GM18909 (cell line): Measurements from ENCODE around the gene LSAMP.

Source experiments
- ATAC-seq: cut with Tn5 transposase; IDR thresholded peaks from one replicate; pipeline ENCODE4 v1.9.1; 2021; ENCODE audit warnings: mild to moderate bottlenecking; ENCODE audit not compliant: unreplicated experiment, poor library complexity

The LSAMP gene

DNA sequence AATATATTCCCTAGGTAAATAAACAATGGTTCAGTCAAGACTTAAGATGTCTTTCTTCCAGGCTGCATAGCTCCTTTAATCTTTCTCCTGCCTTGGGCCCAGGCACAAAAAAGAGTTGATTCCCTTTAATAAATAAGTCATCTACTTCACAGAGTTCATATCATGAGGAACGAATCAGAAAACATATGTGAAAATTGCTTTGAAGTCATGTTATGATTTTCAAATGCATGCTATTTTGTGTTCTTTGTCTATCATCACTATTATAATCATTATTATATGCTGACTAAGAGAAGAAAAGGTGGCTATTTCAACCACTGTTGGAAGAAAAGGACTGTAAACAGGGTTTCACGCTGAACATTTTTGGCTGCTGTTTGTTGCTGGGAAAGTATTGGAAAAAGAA, 70.4 kb downstream of the LSAMP start:
- ATAC-seq: no peak

DNA sequence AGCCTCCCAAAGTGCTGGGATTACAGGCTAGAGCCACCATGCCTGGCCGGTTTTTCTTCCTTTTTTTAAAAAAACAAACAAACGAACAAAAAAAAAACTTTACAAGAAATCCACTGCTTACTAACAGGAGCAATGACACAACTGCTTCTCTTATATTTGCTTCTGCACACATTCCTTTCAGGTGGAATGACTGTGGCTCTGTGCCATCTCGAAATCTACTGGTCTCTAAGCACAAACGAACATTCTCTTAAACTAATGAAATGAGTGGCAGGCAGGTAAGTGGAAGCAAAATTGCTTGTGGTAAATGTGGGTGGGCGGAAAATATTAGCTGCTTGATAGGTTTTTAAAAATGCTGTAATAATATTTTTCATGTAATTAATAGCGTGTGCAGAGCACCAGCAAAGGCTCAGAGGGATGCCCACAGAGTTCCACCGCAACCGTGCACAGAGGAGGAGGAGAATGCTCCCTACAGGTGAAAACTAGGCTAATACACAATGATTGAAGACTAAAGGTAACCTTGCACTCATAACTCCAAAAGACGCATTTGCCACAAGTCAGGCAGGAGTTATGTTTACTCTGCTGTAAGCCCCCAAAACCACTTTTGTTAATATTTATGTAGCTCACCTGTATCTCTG, 77.4 kb downstream of the LSAMP start:
- ATAC-seq: no peak

DNA sequence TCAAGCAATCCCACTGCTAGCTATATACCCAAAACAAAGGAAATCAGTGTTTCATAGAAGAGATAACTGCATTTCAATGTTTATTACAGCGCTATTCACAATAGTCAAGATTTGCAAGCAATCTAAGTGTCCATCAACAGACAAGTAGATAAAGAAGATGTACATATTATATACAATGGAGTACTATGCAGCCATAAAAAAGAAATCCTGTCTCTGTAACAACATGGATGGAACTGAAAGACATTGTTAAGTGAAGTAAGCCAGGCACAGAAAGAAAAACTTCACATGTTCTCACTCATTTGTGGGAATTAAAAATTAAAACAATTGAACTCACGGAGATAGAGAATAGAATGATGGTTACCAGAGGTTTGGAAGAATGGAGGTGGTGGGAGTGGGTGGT, 89.2 kb downstream of the LSAMP start:
- ATAC-seq: no peak

DNA sequence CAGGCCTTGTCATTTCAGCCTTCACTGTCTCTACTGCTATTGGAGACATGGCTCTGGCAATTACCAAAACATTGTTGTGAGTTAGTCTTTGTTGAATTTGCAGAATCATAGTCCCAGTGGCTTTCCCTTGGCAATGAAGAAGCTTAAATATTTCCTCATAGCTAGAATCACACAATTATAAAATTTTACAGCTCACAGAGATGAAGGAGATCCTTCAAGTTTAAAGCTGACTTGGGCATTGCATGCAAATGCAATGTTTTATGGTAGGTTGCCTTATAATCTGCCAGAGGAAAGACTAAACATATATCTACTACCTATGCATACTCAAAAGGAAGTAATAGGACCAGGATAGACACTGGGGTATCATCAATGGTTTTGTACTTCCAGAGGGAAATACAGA, 90.9 kb downstream of the LSAMP start:
- no peak for ATAC-seq

DNA sequence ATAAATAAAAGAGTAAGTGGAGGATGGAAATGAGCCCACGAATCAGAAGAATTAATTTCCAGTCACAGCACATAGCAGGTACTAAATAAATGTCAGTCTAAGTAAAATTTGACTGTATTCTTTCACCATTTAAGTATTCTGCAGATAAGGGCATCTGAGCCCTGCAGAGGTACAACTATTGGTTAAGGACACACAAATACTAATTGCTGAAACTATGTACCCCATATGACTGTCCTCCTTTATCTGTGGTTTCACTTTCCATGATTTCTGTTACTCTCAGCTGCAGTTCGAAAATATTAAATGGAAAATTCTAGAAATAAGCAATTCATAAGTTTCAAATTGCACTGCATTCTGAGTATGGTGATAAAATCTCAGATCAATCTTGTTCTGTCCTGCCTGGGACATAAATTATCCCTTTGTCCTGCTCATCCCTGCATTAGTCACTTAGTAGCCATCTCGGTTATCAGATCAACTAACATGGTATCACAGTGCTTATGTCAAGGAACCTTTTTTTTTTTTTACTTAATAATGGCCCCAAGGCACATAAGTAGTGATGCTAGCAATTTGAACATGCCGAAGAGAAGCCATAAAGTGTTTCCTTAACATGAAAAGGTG, 95.1 kb downstream of the LSAMP start:
- ATAC-seq: no peak

DNA sequence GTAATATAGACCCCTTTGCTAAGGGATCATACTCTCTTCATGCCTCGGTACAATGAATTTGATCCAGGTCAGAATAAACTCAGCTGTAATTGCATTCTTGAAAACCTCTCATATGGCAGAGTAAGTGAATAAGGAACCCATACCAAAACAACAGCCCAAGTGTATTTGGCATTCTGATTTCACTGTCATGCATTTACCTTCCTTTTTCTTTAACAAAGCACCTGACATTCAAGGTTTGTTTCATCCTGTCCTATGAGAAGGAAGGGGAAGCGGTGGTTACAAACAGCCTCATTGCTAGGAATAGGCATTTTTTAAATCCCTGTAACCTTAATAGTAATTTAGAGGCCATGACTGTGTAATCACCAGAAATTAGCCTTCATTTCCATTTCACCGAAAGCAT, 97.1 kb downstream of the LSAMP start:
- ATAC-seq: no peak

DNA sequence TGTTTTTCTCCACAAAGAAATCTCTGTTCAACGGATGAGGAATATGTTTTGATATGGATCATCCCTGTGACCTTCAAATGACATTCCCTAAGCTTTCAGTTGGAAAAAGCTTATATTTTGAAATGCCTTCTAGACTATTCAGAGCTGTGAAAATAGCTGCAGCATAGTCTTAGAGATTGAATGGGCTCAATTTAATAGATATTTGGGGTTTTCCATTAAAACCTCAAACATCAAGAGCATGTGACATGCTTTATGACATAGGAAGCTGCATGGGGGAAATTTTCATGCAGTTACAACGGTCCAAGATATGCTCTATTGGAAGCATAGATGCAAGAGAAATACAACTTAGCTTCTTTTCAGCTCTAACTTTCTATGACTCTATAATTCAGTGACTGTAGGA, 102.8 kb downstream of the LSAMP start:
- no peak for ATAC-seq

DNA sequence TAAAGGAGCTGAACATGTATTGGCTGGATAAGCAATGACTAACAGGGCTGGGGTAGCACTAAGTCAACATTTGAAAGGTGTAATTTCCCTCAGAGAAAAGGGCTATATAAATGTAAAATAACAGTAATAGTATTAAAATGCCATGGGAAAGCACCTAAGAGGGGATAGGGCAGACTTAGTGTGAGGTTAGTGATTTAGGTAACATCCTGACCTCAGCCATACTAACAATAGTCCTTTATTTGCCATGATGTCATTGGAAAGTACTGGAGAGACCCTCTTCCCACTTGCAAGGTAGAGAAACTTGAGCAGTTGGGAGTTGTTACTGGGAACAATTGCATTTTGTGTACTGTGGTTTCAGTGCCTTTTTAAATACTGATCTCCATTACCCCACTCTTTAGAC, 103.4 kb downstream of the LSAMP start:
- ATAC-seq: no peak

DNA sequence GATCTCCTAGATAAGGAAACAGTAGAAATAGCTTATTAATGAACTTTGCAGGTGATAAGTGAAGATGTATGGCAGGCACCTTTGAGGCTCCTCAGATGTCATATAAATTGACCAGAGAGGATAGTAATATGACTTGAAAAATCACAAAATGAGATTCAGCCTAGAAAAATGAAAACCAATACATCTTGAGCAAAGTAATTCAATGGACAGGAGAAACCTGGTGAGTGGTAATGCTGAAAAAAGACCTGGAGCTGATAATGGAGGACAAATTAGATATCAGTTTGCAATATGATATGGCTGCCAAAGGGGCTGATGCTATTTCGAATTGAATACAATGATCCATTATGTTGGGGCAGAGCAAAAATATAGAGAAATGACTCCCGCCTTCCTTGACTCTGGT, 103.9 kb downstream of the LSAMP start:
- no peak for ATAC-seq

DNA sequence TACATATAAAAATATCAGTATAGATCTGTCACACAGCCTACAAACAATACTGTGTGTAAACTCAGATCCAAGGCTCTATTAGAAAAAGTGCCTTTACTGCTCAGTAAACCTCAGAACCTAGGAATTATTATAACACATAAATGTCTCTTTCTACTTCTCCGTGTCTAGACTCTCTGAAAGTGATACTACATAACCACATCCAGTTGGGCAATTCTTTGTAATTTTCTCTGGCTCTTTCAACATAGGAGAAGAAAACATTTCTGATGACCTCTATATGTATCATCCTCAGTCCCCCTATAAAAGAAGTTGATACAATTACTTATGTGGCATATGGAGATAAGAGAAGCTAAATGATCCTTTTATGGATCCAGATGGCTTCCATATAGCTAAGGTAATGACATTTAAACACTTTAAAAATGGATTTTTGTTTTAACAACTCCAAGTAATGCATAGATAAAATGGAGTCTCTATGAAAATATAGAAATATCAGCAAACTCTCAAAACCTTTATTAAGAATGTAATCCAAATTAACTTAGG, 104.5 kb downstream of the LSAMP start:
- ATAC-seq: no peak

DNA sequence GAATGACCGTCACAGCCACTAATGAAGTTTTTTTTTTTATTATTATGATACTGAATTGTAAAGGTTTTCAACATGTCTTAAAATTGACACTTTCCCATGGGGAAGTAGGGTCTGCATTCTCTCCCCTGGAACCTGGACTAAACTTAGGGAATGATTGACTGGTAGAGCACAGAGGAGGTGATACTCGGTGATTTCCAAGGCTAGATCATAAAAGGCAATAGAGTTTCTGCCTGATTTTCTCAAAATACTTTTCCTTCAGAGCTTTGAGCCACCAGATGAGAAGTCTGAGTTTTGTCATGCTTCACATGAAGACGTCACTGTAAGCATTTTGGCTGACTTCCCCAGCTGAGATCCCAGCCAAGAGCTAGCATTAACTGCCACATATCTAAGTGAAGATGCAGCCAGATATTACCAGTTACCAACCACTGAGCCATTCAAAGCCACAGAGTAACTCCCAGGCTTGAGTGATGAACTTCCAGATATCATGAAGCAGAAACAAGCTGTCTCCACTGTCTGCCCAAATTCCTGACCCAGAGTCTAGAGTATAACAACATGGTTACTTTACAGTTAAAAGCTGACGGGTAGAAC, 105.8 kb downstream of the LSAMP start:
- ATAC-seq: no peak

DNA sequence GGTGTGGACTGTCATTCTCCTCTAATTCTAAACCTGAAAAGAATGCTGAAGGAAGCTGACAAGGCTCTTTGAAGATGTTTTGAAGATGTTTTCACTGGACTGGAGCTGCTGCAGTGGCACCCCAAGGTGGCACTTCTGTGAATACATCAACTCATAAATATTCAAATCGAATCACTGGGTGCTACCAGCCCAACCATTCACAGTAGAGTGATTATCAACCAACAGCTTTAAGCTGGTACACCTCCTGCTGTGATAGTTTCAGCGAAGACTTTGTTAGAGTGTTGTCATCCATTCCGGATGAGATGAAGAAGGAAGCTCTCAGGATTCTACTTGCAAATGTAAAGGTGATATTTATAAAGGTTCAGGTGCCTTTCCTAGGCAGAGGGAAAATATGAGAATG, 106.6 kb downstream of the LSAMP start:
- no peak for ATAC-seq

DNA sequence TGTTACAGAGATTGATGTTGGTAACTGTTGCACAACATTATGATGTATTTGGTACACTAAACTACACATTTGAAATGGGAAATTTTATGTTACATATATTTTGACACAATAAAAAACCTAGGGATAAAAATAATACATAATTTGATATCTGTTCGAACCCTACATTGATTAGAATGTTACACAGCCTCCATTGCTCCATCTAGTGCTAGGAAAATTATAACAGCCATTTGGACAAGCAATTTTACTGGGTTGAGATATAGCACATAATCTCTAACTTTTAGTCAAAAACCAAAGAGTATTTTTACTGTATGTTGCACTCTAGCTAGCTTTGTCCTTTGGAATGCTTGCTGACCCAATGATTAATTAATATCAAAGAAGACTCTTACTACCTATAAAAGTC, 108.1 kb downstream of the LSAMP start:
- ATAC-seq: no peak

DNA sequence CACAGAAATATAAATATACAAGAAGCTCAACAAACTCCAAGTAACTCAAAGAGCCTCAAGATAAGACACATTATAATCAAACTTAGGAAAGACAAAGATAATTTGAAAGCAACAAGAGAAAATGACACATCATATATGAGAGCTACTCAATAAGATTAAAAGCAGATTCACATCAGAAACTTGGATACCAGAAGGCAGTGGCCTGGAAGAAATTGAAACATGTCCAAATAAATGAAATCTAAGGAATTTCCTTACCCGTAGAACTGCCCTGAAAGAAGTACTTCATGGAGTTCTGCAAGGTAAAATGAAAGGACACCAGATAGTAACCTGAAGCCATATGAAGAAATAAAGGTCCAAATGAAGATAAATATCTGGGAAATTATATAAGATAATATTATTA, 113.9 kb downstream of the LSAMP start:
- ATAC-seq: no peak

DNA sequence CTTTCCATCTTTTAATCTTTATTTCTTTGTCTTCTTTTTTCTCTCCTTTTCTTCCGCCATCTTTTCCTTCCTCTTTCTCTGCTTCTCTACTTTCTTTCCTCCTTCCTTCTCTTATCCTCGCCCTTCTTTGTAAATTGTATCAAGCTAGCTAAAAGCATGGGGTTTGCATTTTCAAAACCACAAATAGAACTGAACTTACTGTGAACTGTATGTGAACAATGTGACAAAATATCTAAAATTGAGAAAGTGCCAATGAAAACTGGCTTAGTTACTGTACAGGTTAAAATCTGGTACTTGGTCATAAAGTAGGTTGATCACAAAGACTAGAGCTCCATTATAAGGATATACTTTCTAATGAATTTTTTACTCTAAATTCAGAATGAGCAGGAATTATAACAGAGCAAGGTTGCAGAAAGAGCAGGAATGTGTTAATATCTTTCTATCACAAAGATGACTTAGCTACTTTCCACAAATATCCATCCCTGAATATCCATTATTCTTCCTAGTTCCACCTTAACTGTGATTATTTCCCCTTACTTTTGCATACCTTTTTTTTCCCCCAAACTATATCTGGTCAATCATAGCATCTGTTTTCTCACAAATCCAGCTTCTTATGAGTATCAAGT, 122.4 kb downstream of the LSAMP start:
- no peak for ATAC-seq

DNA sequence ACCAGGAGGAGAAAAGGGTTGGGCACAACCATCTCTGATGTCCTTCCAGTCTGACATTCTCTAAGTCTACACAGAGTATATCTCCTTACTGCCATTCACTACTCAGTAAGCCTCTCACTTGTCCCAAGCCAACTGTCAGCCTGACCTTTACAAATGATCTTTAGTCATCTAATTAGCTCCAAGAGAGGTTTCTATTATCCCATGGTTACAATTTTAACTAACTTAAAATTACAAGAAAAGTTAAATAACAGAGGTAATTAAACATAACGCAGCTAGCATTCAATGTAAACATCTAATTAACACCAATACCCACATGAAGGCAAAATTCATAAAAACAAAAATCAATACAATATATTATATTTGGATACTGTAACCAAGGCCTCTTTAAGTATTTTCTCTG, 126.9 kb downstream of the LSAMP start:
- no peak for ATAC-seq

DNA sequence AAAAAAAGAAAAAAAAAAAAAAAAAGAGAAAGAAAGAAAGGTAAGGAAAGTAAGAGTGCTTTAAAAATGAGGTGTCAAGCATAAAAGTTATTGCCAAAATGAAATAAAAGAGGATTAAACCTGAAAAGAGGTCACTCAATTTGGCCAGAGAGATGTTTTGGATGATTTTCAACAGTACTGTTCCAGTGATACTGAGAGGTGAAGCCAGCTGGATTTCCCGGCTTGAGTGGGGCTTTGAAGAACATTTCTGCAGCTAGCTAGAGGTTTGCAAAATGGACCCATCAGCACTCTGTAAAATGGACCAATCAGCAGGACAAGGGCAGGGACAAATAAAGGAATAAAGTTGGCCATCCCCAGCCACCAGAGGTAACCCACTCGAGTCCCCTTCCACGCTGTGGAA, 128.5 kb downstream of the LSAMP start:
- ATAC-seq: no peak

DNA sequence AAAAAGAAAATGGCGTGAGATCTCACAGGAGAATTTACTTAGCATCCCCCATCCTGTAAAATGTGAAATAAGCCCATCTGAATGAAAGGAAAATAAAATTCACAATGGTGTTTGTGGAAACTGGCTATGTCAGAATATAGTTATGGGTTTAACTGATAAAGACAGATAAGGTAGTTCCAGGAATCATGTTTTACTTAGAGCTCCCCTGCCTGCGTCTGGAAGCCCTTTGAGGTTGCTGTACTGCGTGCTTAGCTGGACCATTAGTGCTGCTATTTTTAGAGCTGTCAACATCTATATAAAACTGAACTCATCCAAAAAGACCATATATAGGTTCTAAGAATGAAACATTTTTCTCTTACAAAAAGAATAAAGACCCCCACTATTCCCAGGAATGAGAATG, 130.8 kb downstream of the LSAMP start:
- ATAC-seq: no peak

DNA sequence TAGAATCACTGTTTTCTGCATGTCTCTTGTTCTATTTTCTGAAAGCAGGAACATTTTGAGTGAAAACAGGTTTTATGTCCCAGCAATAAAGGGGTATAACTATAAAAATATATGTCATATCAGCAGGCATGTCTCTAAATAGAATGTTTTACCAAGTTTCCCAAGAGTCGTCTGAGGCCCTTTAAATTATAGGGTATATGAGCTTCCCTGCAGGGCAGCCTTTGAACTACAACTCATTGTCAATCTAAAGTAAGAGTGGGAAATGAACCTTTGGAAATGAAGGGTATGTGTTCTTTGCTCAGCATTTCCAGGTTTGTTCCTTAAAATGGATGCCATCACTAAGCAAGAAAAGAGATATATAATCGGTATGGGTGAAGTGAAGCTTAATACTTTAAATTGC, 138.6 kb downstream of the LSAMP start:
- ATAC-seq: no peak

DNA sequence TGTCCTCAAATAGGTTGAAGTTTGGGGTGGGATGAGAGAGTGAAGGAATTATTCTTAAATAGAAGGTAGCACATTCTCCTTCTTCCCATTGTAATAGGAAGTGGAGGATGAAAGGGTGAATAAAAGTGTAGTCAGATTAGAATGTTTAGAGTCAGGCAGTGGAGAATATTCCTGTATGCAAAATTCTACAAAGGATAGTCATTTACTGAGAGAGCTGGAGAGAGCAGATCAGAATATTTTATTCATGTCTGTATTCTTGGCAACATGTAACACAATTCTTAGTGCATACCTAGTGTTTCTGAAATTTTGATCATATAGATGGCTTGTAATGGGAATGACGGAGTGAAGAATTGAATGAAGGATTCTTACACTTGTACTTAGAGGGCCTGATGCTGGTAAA, 139.1 kb downstream of the LSAMP start:
- ATAC-seq: no peak

DNA sequence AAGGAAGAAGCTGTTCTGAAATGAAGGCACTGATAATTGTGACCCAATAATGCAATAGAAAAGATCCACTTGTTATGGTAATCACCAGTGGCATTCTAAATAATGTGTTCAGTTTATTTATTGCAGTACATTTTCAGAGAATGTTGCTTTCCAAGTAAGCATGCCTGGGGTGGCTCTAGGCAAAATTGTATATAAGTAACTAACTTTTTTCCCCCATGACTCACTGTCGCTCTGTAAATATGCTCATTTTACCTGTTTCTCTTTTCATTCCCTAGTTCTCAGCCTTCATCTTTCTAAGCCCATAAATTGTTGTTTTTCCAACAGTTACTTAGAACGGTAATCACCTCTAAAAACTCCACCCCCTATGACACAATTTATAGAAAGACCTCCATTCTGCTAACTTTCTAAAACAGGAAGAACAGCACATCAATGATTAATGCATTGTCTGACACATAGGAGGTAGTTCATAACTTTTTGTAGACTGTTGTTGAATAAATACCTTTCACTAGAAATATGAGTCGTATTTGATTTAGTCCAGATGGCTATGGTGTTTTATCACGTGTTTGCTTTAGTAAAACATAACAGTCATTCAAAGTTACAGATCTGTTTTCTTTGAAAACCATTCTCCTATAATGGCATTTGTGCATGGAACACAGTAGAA, 143.1 kb downstream of the LSAMP start:
- ATAC-seq: no peak
